ENCODE data around the gene PLOD3. TPM values are rescaled to one million over a fixed set of nuclear protein-coding genes. Genes with fewer than 3 reads are reported as not detected.

The PLOD3 gene
- total and polyA plus RNA-seq, 2 donors (not counting 1 experiment from before 2014, with no cell fraction given) = 40.1 to 47.5 TPM

DNA sequence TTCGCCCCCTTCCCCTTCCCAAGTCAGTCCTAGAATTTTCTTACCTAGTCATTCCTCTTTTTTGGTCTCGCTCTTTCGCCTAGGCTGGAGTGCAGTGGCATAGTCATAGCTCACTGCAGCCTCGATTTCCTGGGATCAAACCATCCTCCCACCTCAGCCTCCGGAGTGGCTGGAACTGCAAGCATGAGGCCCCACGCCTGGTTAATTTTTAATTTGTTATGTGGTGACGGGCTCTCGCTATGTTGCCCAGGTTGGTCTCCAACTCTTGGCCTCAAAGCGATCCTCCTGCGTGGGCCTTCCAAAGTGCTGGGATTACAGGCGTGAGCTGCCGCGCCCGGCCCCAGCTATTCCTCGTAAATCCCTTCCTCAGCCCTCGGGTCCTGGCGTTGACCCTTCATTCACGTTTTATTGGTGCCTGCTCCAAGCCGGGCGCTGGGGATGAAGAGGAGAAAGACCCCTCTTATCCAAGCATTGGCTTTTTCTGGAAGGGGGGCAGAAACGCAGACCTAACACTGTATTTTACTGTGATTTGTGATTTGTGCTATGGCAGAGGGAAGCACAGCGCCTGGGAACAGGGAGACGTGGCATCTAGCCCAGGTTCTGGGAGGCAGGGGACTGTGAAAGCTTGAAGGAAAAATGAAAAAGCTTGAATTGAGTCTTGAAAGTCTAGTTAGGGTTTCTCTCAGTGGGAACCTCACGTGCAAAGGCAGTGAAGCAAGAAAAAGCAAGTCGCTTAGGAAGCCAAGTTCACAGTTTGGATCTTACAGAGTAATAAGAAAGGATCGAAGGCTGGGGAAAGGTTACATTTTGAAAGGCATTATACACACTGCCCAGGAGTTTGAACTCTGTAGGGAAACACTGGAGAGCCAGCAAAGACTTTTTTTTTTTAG, 1.1 kb upstream of the PLOD3 start:
- H3K4me3 ChIP-seq (ENCODE audit: control extremely low read depth in 1 of 5, extremely low read depth in 1 of 5, insufficient read depth in 1 of 5, low read depth in 2 of 5, low read length in 4 of 5) = peak overlapping the region; percentile 85 to 99 (median 94)
- DNase-seq (no peak), ATAC-seq (ENCODE audit: low read depth) (no peak)
- Mint-ChIP-seq H3K27ac (peak overlapping the region; percentile 95), H3K9me3 (ENCODE audit: insufficient read depth) (no peaks in the 10 kb centered on the region), H3K4me1 (peaks cover 25% of the 10 kb centered on the region), H3K27me3 (no peaks in the 10 kb centered on the region), H3K4me3 (peak overlapping the region; percentile 97)
- POLR2A ChIA-PET = interaction anchor here (0.7 to 2.0 kb wide), 5 partner anchors 20 to 516 kb away, joined by 3 to 15 read pairs (median 3); partner anchors contain the start of genes CLDN15, FIS1 and VGF
- CTCF ChIA-PET = interaction anchor here (0.6 to 4.2 kb wide), 10 partner anchors 25 to 1012 kb away, joined by 3 to 38 read pairs (median 5); partner anchors contain the start of gene FIS1
- no peak for TF ChIP-seq EZH2 (IDR thresholded peaks at IDR 0.05; ENCODE audit: borderline replicate concordance, insufficient read depth, low read depth, low read length, poor library complexity, severe bottlenecking)
- TF ChIP-seq, protein P1, sequence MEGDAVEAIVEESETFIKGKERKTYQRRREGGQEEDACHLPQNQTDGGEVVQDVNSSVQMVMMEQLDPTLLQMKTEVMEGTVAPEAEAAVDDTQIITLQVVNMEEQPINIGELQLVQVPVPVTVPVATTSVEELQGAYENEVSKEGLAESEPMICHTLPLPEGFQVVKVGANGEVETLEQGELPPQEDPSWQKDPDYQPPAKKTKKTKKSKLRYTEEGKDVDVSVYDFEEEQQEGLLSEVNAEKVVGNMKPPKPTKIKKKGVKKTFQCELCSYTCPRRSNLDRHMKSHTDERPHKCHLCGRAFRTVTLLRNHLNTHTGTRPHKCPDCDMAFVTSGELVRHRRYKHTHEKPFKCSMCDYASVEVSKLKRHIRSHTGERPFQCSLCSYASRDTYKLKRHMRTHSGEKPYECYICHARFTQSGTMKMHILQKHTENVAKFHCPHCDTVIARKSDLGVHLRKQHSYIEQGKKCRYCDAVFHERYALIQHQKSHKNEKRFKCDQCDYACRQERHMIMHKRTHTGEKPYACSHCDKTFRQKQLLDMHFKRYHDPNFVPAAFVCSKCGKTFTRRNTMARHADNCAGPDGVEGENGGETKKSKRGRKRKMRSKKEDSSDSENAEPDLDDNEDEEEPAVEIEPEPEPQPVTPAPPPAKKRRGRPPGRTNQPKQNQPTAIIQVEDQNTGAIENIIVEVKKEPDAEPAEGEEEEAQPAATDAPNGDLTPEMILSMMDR (IDR thresholded peaks at IDR 0.05) = no peak
- H3K36me3 ChIP-seq (replicated peaks in 1 of 2; ENCODE audit: control extremely low read depth in 1 of 2, control insufficient read depth in 1 of 2, extremely low read depth in 1 of 2, insufficient read depth in 2 of 2, low read length in 1 of 2) = peaks cover 0 to 18% of the 10 kb centered on the region in 2 experiments
- peaks cover 46% of the 10 kb centered on the region for H3K79me2 ChIP-seq (ENCODE audit: control insufficient read depth, insufficient read depth, low read length)
- peak overlapping the region; percentile 25 to 75 for H3K27ac ChIP-seq (ENCODE audit: low read length in 2 of 2)
- H3K9me3 ChIP-seq (ENCODE audit: control extremely low read depth in 1 of 3, control insufficient read depth in 2 of 3, insufficient read depth in 1 of 3, low read length in 2 of 3) = no peaks in the 10 kb centered on the region
- H4K20me1 ChIP-seq (ENCODE audit: control insufficient read depth, insufficient read depth, low read length, poor library complexity, severe bottlenecking) = peaks cover 31% of the 10 kb centered on the region
- 9% methylated on average over 24 of the region's 26 CpGs for WGBS (ENCODE audit: insufficient coverage)
- H3K4me1 ChIP-seq (ENCODE audit: control insufficient read depth in 2 of 2, insufficient read depth in 2 of 2, low read length in 2 of 2) = peaks cover 18 to 21% of the 10 kb centered on the region in 2 donors
- peak overlapping the region; percentile 95 for H2AFZ ChIP-seq (ENCODE audit: insufficient read depth, low read depth, low read length, poor library complexity, severe bottlenecking)
- no peaks in the 10 kb centered on the region for H3K27me3 ChIP-seq (replicated peaks in 1 of 4; ENCODE audit: control extremely low read depth in 1 of 4, control insufficient read depth in 3 of 4, insufficient read depth in 4 of 4, low read length in 3 of 4)
- intact Hi-C loops (cut with micrococcal nuclease) = loop anchor here (1.0 kb wide), 4 partner anchors 26 to 64 kb away; partner anchors contain the start of gene AP1S1
- H3K9ac ChIP-seq (ENCODE audit: low read length) = peak overlapping the region; percentile 91
- peak overlapping the region; percentile 97 for H3K4me2 ChIP-seq (replicated peaks; ENCODE audit: low read depth, low read length, poor library complexity, severe bottlenecking)

All from B cell (primary cell).